H1 (cell line): ENCODE data around the gene NDUFB11. TPM values are rescaled to one million over a fixed set of nuclear protein-coding genes. Genes with fewer than 3 reads are reported as not detected.

Experiments
- CTCF ChIA-PET: fragments of 300-600 bp; sonication (Branson Sonifier 250); formaldehyde crosslinking; loops from one replicate; lab custom pipeline; 2021; ENCODE audit not compliant: partially characterized antibody; lab: Charles Lee
- POLR2A ChIA-PET: fragments of 300-600 bp; sonication (Branson Sonifier 250); formaldehyde crosslinking; loops from one replicate; lab custom pipeline; 2021; ENCODE audit warnings: inconsistent platforms; ENCODE audit not compliant: partially characterized antibody; lab: Charles Lee
- DNase-seq, 2 experiments: peaks; one replicate each; pipeline versions ENCODE4 v3.0.0 to v3.0.0-alpha.2; 2010 to 2022; ENCODE audit warnings: low spot score in 2 of 2, low read depth in 1 of 2, mixed read lengths in 1 of 2
- FAIRE-seq: peaks from 2 replicates; lab custom pipeline; 2011; peaks lifted over from hg19 to GRCh38; lab: Jason Lieb, UNC
- H2AFZ ChIP-seq: 2 replicates; pipeline ENCODE4 v1.8.1; 2012; ENCODE audit warnings: low read length, inconsistent platforms
- H2AK5ac ChIP-seq: 2 replicates; pipeline ENCODE4 v1.6.1; 2013; ENCODE audit warnings: low read depth, low read length
- H2BK120ac ChIP-seq: replicated peaks from 2 replicates; pipeline ENCODE3; 2013; ENCODE audit warnings: low read depth, low read length, inconsistent platforms
- H2BK12ac ChIP-seq: 2 replicates; pipeline ENCODE4 v1.6.1; 2013; ENCODE audit warnings: low read depth, low read length
- H2BK15ac ChIP-seq: 2 replicates; pipeline ENCODE4 v1.6.1; 2013; ENCODE audit warnings: low read length
- H2BK20ac ChIP-seq: 2 replicates; pipeline ENCODE4 v1.6.1; 2013; ENCODE audit warnings: low read length
- H2BK5ac ChIP-seq: 2 replicates; pipeline ENCODE4 v1.6.1; 2013; ENCODE audit warnings: low read depth, low read length
- H3K14ac ChIP-seq: 2 replicates; pipeline ENCODE4 v1.6.1; 2013; ENCODE audit warnings: inconsistent platforms; ENCODE audit not compliant: insufficient read length
- H3K18ac ChIP-seq: 2 replicates; pipeline ENCODE4 v1.6.1; 2013; ENCODE audit warnings: low read length; ENCODE audit errors: extremely low read depth
- H3K23ac ChIP-seq: 2 replicates; pipeline ENCODE4 v1.6.1; 2013; ENCODE audit warnings: inconsistent platforms; ENCODE audit not compliant: insufficient read length
- H3K23me2 ChIP-seq: 2 replicates; pipeline ENCODE4 v1.6.1; 2013; ENCODE audit warnings: low read depth, low read length
- H3K27ac ChIP-seq: 2 replicates; pipeline ENCODE4 v1.6.1; 2011; ENCODE audit warnings: low read depth, low read length, inconsistent platforms
- H3K27me3 ChIP-seq, 4 experiments: replicated peaks in 1 of 4; 1 replicate in 1 of 4; 2 replicates in 3 of 4; pipeline versions ENCODE4 v1.6.1 to v1.8.1; 2011 to 2013; ENCODE audit warnings: low read length in 3 of 4, mild to moderate bottlenecking in 3 of 4, inconsistent platforms in 2 of 4, mixed read lengths in 2 of 4, moderate library complexity in 1 of 4; ENCODE audit not compliant: control insufficient read depth in 3 of 4, insufficient read depth in 3 of 4; ENCODE audit errors: extremely low read depth in 1 of 4
- H3K36me3 ChIP-seq, 4 experiments: 2 replicates each; pipeline versions ENCODE4 v1.6.1 to v1.8.1; 2011 to 2013; ENCODE audit warnings: mild to moderate bottlenecking in 4 of 4, low read length in 3 of 4, moderate library complexity in 2 of 4, control low read depth in 1 of 4, inconsistent platforms in 1 of 4; ENCODE audit not compliant: insufficient read depth in 4 of 4, control insufficient read depth in 2 of 4
- H3K4ac ChIP-seq: replicated peaks from 2 replicates; pipeline ENCODE3; 2013; ENCODE audit warnings: low read length, low read depth, mixed read lengths, inconsistent platforms; ENCODE audit not compliant: insufficient read length
- H3K4me1 ChIP-seq, 4 experiments: replicated peaks in 1 of 4; 1 replicate in 1 of 4; 2 replicates in 3 of 4; pipeline versions ENCODE4 v1.6.1 to v1.8.1; 2011 to 2013; ENCODE audit warnings: low read length in 3 of 4, inconsistent platforms in 2 of 4, mixed read lengths in 1 of 4; ENCODE audit not compliant: insufficient read depth in 4 of 4, control insufficient read depth in 3 of 4
- H3K4me2 ChIP-seq, 2 experiments: 2 replicates each; pipeline versions ENCODE4 v1.6.1 to v1.8.1; 2011 to 2013; ENCODE audit warnings: low read depth in 2 of 2, low read length in 2 of 2, control low read depth in 1 of 2, inconsistent platforms in 1 of 2, mild to moderate bottlenecking in 1 of 2; ENCODE audit not compliant: insufficient read depth in 1 of 2
- H3K4me3 ChIP-seq, 4 experiments: fragments of 200-600, 300-600 bp in 1 of 4; sonication (generic), shearing (Covaris generic), sonication (Bioruptor Twin) in 1 of 4; 2 replicates each; pipeline versions ENCODE4 v1.5.1 to v1.8.1; 2011 to 2016; ENCODE audit warnings: low read length in 4 of 4, low read depth in 3 of 4, control low read depth in 2 of 4, inconsistent platforms in 2 of 4, mild to moderate bottlenecking in 2 of 4, mixed read lengths in 1 of 4, moderate library complexity in 1 of 4; ENCODE audit not compliant: insufficient read depth in 2 of 4; ENCODE audit errors: extremely low read depth in 1 of 4
- H3K56ac ChIP-seq: replicated peaks from 2 replicates; pipeline ENCODE3; 2013; ENCODE audit warnings: low read depth, mild to moderate bottlenecking, mixed read lengths, low read length, inconsistent platforms; ENCODE audit not compliant: insufficient read length
- H3K79me1 ChIP-seq: 2 replicates; pipeline ENCODE4 v1.6.1; 2013; ENCODE audit warnings: low read depth, low read length, control low read depth
- H3K79me2 ChIP-seq, 2 experiments: 2 replicates each; pipeline versions ENCODE4 v1.6.1 to v1.8.1; 2012 to 2013; ENCODE audit warnings: low read length in 2 of 2, mild to moderate bottlenecking in 2 of 2, inconsistent platforms in 1 of 2; ENCODE audit not compliant: insufficient read depth in 2 of 2, control insufficient read depth in 1 of 2
- H3K9ac ChIP-seq, 4 experiments: replicated peaks in 1 of 4; 1 replicate in 1 of 4; 2 replicates in 3 of 4; pipeline versions ENCODE4 v1.6.1 to v1.8.1; 2011 to 2013; ENCODE audit warnings: low read depth in 3 of 4, low read length in 3 of 4, control low read depth in 2 of 4, mild to moderate bottlenecking in 2 of 4, moderate library complexity in 2 of 4, inconsistent platforms in 1 of 4; ENCODE audit errors: extremely low read depth in 1 of 4
- H3K9me3 ChIP-seq, 2 experiments: 2 replicates each; pipeline versions ENCODE4 v1.6.1 to v1.8.1; 2012 to 2013; ENCODE audit warnings: mild to moderate bottlenecking in 2 of 2, moderate library complexity in 2 of 2, control low read depth in 1 of 2, inconsistent platforms in 1 of 2, low read depth in 1 of 2, low read length in 1 of 2, mixed read lengths in 1 of 2; ENCODE audit not compliant: insufficient read depth in 2 of 2
- H4K20me1 ChIP-seq, 2 experiments: replicated peaks in 1 of 2; 2 replicates each; pipeline versions ENCODE3 to v1.8.1; 2011 to 2013; ENCODE audit warnings: inconsistent platforms in 2 of 2, low read length in 2 of 2, mild to moderate bottlenecking in 1 of 2; ENCODE audit not compliant: insufficient read depth in 2 of 2, control insufficient read depth in 1 of 2
- H4K5ac ChIP-seq: 2 replicates; pipeline ENCODE4 v1.6.1; 2013; ENCODE audit warnings: low read length, low read depth, mixed read lengths, inconsistent platforms; ENCODE audit not compliant: insufficient read length
- H4K8ac ChIP-seq: 2 replicates; pipeline ENCODE4 v1.8.0; 2013; ENCODE audit warnings: mild to moderate bottlenecking, moderate library complexity, low read length, inconsistent platforms; ENCODE audit not compliant: insufficient read depth; ENCODE audit errors: extremely low read depth
- H4K91ac ChIP-seq: replicated peaks from 2 replicates; pipeline ENCODE3; 2013; ENCODE audit warnings: low read length, mixed read lengths, inconsistent platforms; ENCODE audit not compliant: insufficient read length
- ATF2 ChIP-seq: IDR thresholded peaks from 2 replicates; pipeline ENCODE4 v1.6.1; 2012; ENCODE audit warnings: low read length, inconsistent platforms
- ATF3 ChIP-seq: IDR thresholded peaks from 2 replicates; pipeline ENCODE4 v1.6.1; 2011; ENCODE audit warnings: low read depth, mild to moderate bottlenecking, low read length; ENCODE audit not compliant: insufficient read depth
- CBX5 ChIP-seq: fragments of 300-800, 300-1000 bp; sonication (generic); IDR thresholded peaks from 2 replicates; pipeline ENCODE4 v1.7.1; 2016; ENCODE audit warnings: antibody characterized with exemption, low read length, low read depth
- CBX8 ChIP-seq: fragments of 300-800, 300-1000 bp; sonication (generic); IDR thresholded peaks from 2 replicates; pipeline ENCODE4 v1.7.1; 2016; ENCODE audit warnings: low read depth, low read length, borderline replicate concordance
- CHD2 ChIP-seq: IDR thresholded peaks from 2 replicates; pipeline ENCODE4 v1.6.1; 2012; ENCODE audit warnings: low read length, improper control_type of control experiment
- EP300 ChIP-seq, 2 experiments: IDR thresholded peaks; 1 replicate in 1 of 2; 2 replicates in 1 of 2; pipeline ENCODE4 v1.6.1; 2011 to 2012; ENCODE audit warnings: low read depth in 2 of 2, low read length in 2 of 2, mild to moderate bottlenecking in 2 of 2, borderline replicate concordance in 1 of 2, inconsistent platforms in 1 of 2, moderate library complexity in 1 of 2
- FOSL1 ChIP-seq: IDR thresholded peaks from 2 replicates; pipeline ENCODE4 v1.6.1; 2011; ENCODE audit warnings: mild to moderate bottlenecking, low read depth, low read length, moderate library complexity; ENCODE audit not compliant: insufficient read depth
- JUN ChIP-seq: IDR thresholded peaks from 2 replicates; pipeline ENCODE4 v1.6.1; 2011; ENCODE audit warnings: low read depth, mild to moderate bottlenecking, improper control_type of control experiment, low read length
- POLR2A ChIP-seq, 2 experiments: IDR thresholded peaks; 1 replicate in 1 of 2; 2 replicates in 1 of 2; pipeline ENCODE4 v1.6.1; 2011; ENCODE audit warnings: low read depth in 2 of 2, low read length in 2 of 2, mild to moderate bottlenecking in 2 of 2; ENCODE audit errors: control extremely low read depth in 1 of 2
- SIRT6 ChIP-seq: IDR thresholded peaks from one replicate; pipeline ENCODE4 v1.7.1; 2012; ENCODE audit warnings: low read length, inconsistent platforms
- SIX5 ChIP-seq: IDR thresholded peaks from 2 replicates; pipeline ENCODE4 v1.6.1; 2011; ENCODE audit warnings: mild to moderate bottlenecking, low read depth, low read length
- TCF12 ChIP-seq: IDR thresholded peaks from 2 replicates; pipeline ENCODE4 v1.6.1; 2011; ENCODE audit warnings: low read depth, mild to moderate bottlenecking, low read length
- YY1 ChIP-seq: IDR thresholded peaks from 2 replicates; pipeline ENCODE4 v1.6.1; 2011; ENCODE audit warnings: low read depth, mild to moderate bottlenecking, low read length
- WGBS, 2 experiments: shearing (Covaris generic) in 1 of 2; methylation state at CpG; one replicate each; pipeline versions ENCODE4 v1.1.6 to v1.1.7; 2013 to 2015; ENCODE audit warnings: low lambda C conversion rate in 2 of 2, mixed read lengths in 2 of 2, inconsistent platforms in 1 of 2, low coverage in 1 of 2, missing lambda C conversion rate in 1 of 2; ENCODE audit not compliant: insufficient replicate concordance in 2 of 2, insufficient coverage in 1 of 2, insufficient read length in 1 of 2; ENCODE audit errors: extremely low coverage in 1 of 2, missing lambda C conversion rate in 1 of 2; 5-methylcytosine and 5-hydroxymethylcytosine counted together
- polyA plus RNA-seq, 7 experiments: library from polyadenylated mRNA; depleted of rRNA in 3 of 7; stranded (reverse) in 5 of 7; unstranded in 2 of 7; fragments of >200 nt in 5 of 7; fragments of 200-250 nt in 2 of 7; gene quantifications; 1 replicate in 5 of 7; 2 replicates in 1 of 7; 4 replicates in 1 of 7; pipeline versions ENCODE4 v1.2.1 to v1.2.3, GENCODE V29; 2011 to 2013; ENCODE audit warnings: missing spikeins in 2 of 7, mixed read lengths in 2 of 7
- total RNA-seq: library from RNA; stranded (reverse); fragmentation: NEBNext Ultra II Directional; extraction: Animal tissue kit (Norgen Biotek cat#: 25700); gene quantifications from 2 replicates; pipeline ENCODE4 v1.2.1, GENCODE V29; 2021

Gene NDUFB11
- total and polyA plus RNA-seq, 2 of the 8 experiments (the other 6 are each of a cell fraction or from before 2014, with no cell fraction given): 120 to 131 TPM

- no peaks in the 10 kb centered on the region for H4K20me1 ChIP-seq
- no peak overlapping the region for H2BK20ac ChIP-seq
- H3K4me1 ChIP-seq: no peaks in the 10 kb centered on the region
- H2AK5ac ChIP-seq: no peak overlapping the region
- no peak overlapping the region for H3K4me2 ChIP-seq
- no peak overlapping the region for H3K18ac ChIP-seq
- no peak overlapping the region for H2AFZ ChIP-seq
- peaks cover 0 to 4% (median 2%) of the 10 kb centered on the region in 4 experiments; a peak in 2 of 8 replicates for H3K36me3 ChIP-seq
- no peaks in the 10 kb centered on the region for H3K9me3 ChIP-seq
- H4K5ac ChIP-seq: no peak overlapping the region
- ChIA-PET CTCF (no interaction called here), POLR2A (interaction anchor here (0.6 kb wide), 1 partner anchor 18 kb away, joined by 4 read pairs; no protein-coding TSS in a partner anchor)
- H2BK15ac ChIP-seq: no peak overlapping the region
- 96% methylated on average over 3 of the region's 3 CpGs; no CpG with 5 or more reads in 1 of the 2 experiments for WGBS, 2 experiments
- H3K14ac ChIP-seq: no peak overlapping the region
- no peak overlapping the region for H2BK120ac ChIP-seq
- H3K56ac ChIP-seq: no peak overlapping the region
- no peak overlapping the region for H3K23ac ChIP-seq
- peaks cover 0 to 17% of the 10 kb centered on the region in 2 experiments; a peak in 2 of 4 replicates for H3K79me2 ChIP-seq
- H4K8ac ChIP-seq: no peak overlapping the region
- no peaks in the 10 kb centered on the region for H3K23me2 ChIP-seq
- FAIRE-seq: no peak
- no peak overlapping the region for H2BK5ac ChIP-seq
- no peak overlapping the region for H3K9ac ChIP-seq
- H4K91ac ChIP-seq: no peak overlapping the region
- no peaks in the 10 kb centered on the region for H3K27me3 ChIP-seq
- H2BK12ac ChIP-seq: no peak overlapping the region
- H3K27ac ChIP-seq: no peak overlapping the region
- H3K4ac ChIP-seq: no peak overlapping the region
- H3K4me3 ChIP-seq: no peak overlapping the region
- H3K79me1 ChIP-seq: no peaks in the 10 kb centered on the region
- DNase-seq: no peak
- no peak for TF ChIP-seq CBX8
- no peak for TF ChIP-seq FOSL1
- no peak for TF ChIP-seq ATF2
- no peak for TF ChIP-seq SIX5
- TF ChIP-seq TCF12: no peak
- no peak for TF ChIP-seq YY1
- TF ChIP-seq CHD2: no peak
- no peak for TF ChIP-seq POLR2A (IDR thresholded peaks at IDR 0.05; ENCODE audit: control extremely low read depth in 1 of 2, low read depth in 2 of 2, low read length in 2 of 2)
- TF ChIP-seq ATF3: no peak
- no peak for TF ChIP-seq JUN
- TF ChIP-seq EP300 (IDR thresholded peaks at IDR 0.05; ENCODE audit: borderline replicate concordance in 1 of 2, low read depth in 2 of 2, low read length in 2 of 2): no peak
- TF ChIP-seq CBX5: no peak
- TF ChIP-seq SIRT6: no peak
Observed at GRCh38 chrX:47164420-47164819, 19.9 kb upstream of the NDUFB11 start.
